HG02938 (cell line): Measurements from ENCODE around the gene RPUSD2.

Experiments
- ATAC-seq: cut with Tn5 transposase; IDR thresholded peaks from one replicate; pipeline ENCODE4 v1.9.1; 2021; ENCODE audit warnings: mild to moderate bottlenecking, moderate library complexity; ENCODE audit not compliant: unreplicated experiment

The RPUSD2 gene, protein sequence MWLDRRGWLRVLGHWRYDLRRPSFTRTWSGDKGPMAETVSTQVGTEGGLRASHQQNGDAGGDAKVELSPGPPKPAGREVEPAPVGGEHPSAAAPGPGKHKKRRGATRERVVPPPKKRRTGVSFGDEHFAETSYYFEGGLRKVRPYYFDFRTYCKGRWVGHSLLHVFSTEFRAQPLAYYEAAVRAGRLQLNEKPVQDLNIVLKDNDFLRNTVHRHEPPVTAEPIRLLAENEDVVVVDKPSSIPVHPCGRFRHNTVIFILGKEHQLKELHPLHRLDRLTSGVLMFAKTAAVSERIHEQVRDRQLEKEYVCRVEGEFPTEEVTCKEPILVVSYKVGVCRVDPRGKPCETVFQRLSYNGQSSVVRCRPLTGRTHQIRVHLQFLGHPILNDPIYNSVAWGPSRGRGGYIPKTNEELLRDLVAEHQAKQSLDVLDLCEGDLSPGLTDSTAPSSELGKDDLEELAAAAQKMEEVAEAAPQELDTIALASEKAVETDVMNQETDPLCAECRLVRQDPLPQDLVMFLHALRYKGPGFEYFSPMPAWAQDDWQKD

GRCh38 chr15:40569129-40569953 is at the start of gene RPUSD2:
Gene RPUSD2, plus strand, starts transcription at chr15:40569299. Its CDS starts 39 bp downstream, at chr15:40569338.
- ATAC-seq = peak; percentile 50

DNA sequence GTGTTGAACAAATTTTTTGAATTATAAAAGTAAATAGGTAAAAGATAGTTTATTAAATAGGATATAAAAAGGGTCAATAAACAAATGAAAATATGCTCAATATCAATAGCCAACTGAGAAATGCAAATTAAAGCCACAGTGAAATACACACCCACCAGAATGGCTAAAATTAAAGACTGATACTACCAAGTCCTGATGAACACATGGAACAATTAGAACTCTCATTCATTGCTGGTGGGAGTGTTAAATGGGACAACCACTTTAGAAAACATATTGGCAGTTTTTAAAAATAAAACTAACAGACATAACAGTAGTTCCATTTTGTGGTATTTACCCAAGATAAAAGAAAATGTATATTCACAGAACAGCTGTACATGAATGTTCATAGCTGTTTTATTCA is 45.5 kb upstream of the RPUSD2 start:
- ATAC-seq = no peak

DNA sequence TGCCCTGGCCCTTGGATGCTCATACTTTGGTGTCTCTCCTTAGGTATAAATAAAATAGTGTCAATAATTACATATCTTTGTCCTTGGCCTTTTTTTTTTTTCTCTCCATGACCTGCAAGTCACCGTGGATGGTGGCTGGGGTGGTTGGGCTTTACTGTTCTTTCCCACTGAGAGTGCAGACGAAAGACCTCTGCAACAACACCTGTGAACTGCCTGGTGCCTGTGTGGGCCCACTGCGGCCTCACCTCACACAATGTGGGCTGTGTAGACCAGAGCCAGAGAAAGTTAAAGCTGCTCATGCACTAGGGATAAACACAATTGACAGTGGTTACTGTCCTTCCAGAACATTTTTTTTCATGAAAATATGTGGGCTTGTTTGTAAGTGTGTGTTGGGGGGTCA is 43.2 kb upstream of the RPUSD2 start:
- ATAC-seq = no peak

DNA sequence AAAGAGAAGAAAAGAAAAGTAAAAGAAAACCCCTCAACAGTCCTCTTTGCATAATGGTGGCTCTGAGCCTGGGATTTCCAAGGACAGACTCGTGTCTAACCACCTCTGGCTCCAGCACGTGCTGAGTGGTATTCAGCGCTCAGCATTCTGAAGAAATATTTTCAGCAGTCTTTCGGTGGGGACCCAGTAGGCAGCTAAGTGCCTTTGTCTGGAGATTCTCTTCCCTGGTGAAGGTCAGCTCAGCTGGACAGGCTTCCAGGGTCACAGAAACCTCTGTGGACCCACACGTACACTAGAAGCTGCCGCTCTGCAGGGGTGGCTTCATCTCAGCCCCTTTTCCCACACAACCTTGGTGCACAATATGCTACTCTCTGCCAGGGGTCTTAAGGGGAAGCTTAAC is 40.3 kb upstream of the RPUSD2 start:
- ATAC-seq = no peak

DNA sequence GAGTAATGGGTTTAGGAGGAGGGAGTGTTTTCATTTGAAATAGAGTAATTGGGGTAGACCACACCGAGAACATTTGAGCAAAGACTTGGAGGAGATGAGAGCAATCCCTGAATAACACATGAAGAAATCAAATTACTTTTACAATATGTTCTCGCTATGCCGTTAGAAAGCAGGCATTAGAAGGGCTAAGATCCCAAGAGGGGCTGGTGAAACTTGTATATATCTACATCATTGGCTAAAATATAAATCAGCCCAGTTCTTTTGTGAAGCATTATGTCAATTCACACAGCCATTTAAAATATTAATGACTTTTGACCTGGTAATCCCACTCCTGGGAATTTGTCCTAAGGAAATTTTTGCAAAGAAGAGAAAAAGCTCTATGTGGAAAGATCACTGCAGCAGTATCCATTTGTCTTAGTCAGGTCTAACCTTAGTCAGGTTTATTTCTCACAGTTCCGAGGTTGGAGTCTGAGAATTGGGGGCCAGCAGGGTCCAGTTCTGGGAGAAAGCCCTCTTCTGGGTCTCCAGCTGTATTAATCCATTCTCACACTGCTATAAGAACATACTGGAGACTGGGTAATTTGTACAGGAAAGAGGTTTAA is 35.2 kb upstream of the RPUSD2 start:
- ATAC-seq = no peak

- ATAC-seq = no peak
Observed at GRCh38 chr15:40534371-40534770, 34.7 kb upstream of the RPUSD2 start.

- ATAC-seq = no peak
Observed at GRCh38 chr15:40536501-40536900, 32.6 kb upstream of the RPUSD2 start.

DNA sequence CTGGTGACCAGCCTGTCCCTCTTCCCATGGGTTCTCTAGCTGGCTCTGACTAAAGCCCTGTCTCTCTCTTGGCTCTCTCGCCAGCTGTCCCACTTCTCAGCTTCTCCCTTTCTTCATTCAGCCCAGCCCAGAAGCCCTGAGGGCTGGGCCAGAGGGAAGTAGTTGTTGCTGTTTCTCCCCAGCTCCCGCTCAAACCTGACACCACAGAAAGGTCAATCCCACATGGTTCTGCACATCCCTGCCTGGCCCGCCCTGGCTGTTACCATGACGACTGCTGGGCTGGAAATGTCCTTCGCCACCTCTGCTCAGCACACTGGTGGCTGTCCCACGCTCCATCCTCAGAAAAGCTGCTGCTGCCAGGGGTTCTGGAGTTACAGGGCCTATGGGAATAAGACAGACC is 30.1 kb upstream of the RPUSD2 start:
- ATAC-seq = no peak

DNA sequence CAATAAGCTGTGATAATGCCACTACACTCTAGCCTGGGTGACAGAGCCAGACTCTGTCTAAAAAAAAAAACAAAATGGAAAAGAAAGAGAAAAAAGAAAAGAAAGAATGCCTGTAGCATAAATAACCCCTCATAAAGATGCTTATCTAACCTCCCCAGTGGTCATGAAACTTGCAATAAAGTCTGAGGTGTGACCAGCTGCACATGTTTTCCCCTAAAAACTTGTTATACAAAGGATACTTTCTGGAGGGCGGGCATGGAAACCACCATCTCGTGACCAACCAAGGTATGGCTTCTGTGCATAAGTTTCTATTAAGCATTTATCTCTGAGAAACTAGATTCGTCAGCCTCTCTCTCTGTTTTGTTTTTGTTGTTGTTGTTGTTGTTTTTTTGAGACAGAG is 26.0 kb upstream of the RPUSD2 start:
- no peak for ATAC-seq

DNA sequence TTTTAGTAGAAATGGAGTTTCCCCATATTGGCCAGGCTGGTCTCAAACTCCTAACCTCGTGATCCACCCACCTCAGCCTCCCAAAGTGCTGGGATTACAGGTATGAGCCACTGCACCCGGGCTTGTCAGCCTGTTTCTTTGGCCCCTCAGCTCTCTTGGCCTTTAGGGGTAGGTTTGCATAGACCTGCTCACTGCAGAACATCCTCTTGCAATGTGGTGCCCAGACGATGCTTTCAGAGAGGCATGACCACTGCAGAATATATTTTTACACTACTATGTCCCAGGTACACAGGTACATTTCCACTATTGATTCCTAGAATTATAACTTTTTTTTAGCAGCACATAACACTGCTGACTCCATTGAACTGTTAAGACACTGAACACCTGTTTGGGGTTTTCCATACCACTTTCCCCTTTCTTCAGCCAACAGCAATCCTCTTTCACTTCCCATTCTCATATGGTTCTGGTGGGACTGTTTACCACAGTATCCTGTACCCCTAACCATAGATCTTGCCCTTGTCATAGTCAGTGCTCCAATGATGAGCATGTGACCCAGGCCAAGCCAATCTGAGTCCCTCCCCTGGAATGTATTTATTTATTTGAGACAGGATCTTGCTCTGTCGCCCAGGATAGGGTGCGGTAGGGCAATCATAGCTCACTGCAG is 25.3 kb upstream of the RPUSD2 start:
- ATAC-seq = peak; percentile 67

- ATAC-seq = no peak
Observed at GRCh38 chr15:40545457-40545856, 23.6 kb upstream of the RPUSD2 start.

GRCh38 chr15:40548610-40549009 is 20.5 kb upstream of the RPUSD2 start:
- no peak for ATAC-seq

- no peak for ATAC-seq
Observed at GRCh38 chr15:40549894-40550293, 19.2 kb upstream of the RPUSD2 start.

- ATAC-seq = peak; percentile 66
Observed at GRCh38 chr15:40550341-40551037, 18.6 kb upstream of the RPUSD2 start.

GRCh38 chr15:40554161-40554525 is 15.0 kb upstream of the RPUSD2 start:
- no peak for ATAC-seq

GRCh38 chr15:40555876-40556275 is 13.2 kb upstream of the RPUSD2 start:
- no peak for ATAC-seq

GRCh38 chr15:40558952-40559742 is 10.0 kb upstream of the RPUSD2 start:
- no peak for ATAC-seq

DNA sequence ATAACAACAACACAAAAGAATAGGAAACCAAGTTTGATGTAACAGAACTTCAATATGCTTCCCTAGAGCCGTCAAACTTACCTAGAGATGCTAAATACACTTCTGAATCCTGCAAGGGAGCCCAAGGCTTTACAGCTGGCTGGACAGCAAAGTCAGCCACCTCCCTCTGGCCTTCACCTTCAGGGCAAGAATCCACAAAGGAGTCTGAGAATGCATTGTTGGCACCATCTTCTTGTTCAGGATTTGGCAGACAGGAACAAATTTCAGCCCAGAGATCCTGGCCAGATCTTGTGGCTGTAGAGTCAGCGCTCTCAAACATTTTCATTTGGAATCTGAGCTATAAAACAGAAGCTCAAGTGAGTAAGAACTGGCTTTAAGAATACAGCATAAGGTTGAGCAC is 6.4 kb upstream of the RPUSD2 start:
- no peak for ATAC-seq

DNA sequence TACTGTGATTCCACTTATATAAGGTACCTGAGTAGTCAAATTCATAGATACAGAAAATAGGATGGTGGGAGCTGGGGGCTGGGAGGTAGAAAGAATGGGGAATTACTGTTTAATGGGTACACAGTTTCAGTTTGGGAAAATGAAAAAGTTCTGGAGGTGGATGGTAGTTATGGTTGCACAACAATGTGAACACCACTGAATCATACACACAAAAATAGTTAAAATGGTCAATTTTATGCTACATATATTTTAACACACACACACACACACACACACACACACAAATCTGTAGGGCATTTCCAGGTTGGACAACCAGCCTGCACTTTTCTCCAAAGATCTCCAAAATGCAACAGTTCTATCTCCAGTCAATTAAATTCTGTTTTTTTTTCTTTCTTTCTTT is 5.7 kb upstream of the RPUSD2 start:
- no peak for ATAC-seq
